GM23338 (cell line): ENCODE data around the gene CYB5A. TPM values are rescaled to one million over a fixed set of nuclear protein-coding genes. Genes with fewer than 3 reads are reported as not detected.

Source experiments
- ATAC-seq: fragments of 200-7000 bp; cut with Tn5 transposase; 3 replicates; pipeline ENCODE4 v1.9.1; 2020
- DNase-seq: peaks from one replicate; pipeline ENCODE4 v3.0.0-alpha.2; 2015; ENCODE audit warnings: low spot score
- H2AFZ ChIP-seq: fragments of 200-600 bp; sonication (generic); 2 replicates; pipeline ENCODE4 v1.8.0; 2016; ENCODE audit warnings: antibody characterized with exemption, mild to moderate bottlenecking, moderate library complexity
- H3F3A ChIP-seq: fragments of 200-600 bp; sonication (generic); replicated peaks from 2 replicates; pipeline ENCODE4 v1.8.0; 2017; ENCODE audit warnings: antibody characterized with exemption, mixed run types, low read depth
- H3K27ac ChIP-seq: fragments of 200-600 bp; sonication (generic); 2 replicates; pipeline ENCODE4 v1.6.1; 2016; ENCODE audit warnings: low read depth
- H3K27me3 ChIP-seq: fragments of 200-600 bp; sonication (generic); 2 replicates; pipeline ENCODE4 v1.8.0; 2016; ENCODE audit warnings: mild to moderate bottlenecking, mixed run types, moderate library complexity; ENCODE audit not compliant: insufficient read depth
- H3K36me3 ChIP-seq: fragments of 200-600 bp; sonication (generic); 2 replicates; pipeline ENCODE4 v1.8.0; 2016; ENCODE audit warnings: mild to moderate bottlenecking; ENCODE audit not compliant: insufficient read depth
- H3K4me1 ChIP-seq: fragments of 200-600 bp; sonication (generic); 2 replicates; pipeline ENCODE4 v1.8.0; 2016; ENCODE audit warnings: mild to moderate bottlenecking, moderate library complexity; ENCODE audit not compliant: insufficient read depth
- H3K4me2 ChIP-seq: fragments of 200-600 bp; sonication (generic); 2 replicates; pipeline ENCODE4 v1.7.1; 2017; ENCODE audit warnings: mixed run types
- H3K4me3 ChIP-seq: fragments of 200-600 bp; sonication (generic); 2 replicates; pipeline ENCODE4 v1.6.1; 2016; ENCODE audit warnings: mixed run types
- H3K79me2 ChIP-seq: fragments of 200-600 bp; sonication (generic); replicated peaks from 2 replicates; pipeline ENCODE4 v1.8.0; 2017; ENCODE audit warnings: mild to moderate bottlenecking; ENCODE audit not compliant: insufficient read depth
- H3K9me2 ChIP-seq: fragments of 200-600 bp; sonication (generic); 2 replicates; pipeline ENCODE4 v1.8.0; 2017; ENCODE audit not compliant: insufficient read depth
- H4K20me1 ChIP-seq: fragments of 200-600 bp; sonication (generic); replicated peaks from 2 replicates; pipeline ENCODE4 v1.8.0; 2017; ENCODE audit warnings: mild to moderate bottlenecking; ENCODE audit not compliant: insufficient read depth
- H3K27ac Mint-ChIP-seq: 2 replicates; pipeline ENCODE4 v1.8.0; 2020; ENCODE audit warnings: inconsistent platforms, mild to moderate bottlenecking, moderate library complexity, mixed read lengths
- H3K27me3 Mint-ChIP-seq: 3 replicates; pipeline ENCODE4 v1.8.0; 2022; ENCODE audit warnings: low read depth, mild to moderate bottlenecking, moderate library complexity, mixed read lengths, inconsistent platforms; ENCODE audit not compliant: insufficient read depth, poor library complexity
- H3K36me3 Mint-ChIP-seq: 3 replicates; pipeline ENCODE4 v1.8.0; 2021; ENCODE audit warnings: low read depth, mild to moderate bottlenecking, inconsistent platforms, moderate library complexity, mixed read lengths
- H3K4me1 Mint-ChIP-seq: 3 replicates; pipeline ENCODE4 v1.8.0; 2020; ENCODE audit warnings: mild to moderate bottlenecking, inconsistent platforms, mixed read lengths
- H3K4me3 Mint-ChIP-seq: 3 replicates; pipeline ENCODE4 v1.8.0; 2021; ENCODE audit warnings: moderate library complexity, mild to moderate bottlenecking, inconsistent platforms, mixed read lengths
- H3K9me3 Mint-ChIP-seq: 3 replicates; pipeline ENCODE4 v1.8.0; 2020; ENCODE audit warnings: moderate library complexity, mild to moderate bottlenecking, inconsistent platforms, mixed read lengths
- CREB1 ChIP-seq: fragments of 250-450 bp; sonication (Bioruptor Pico); IDR thresholded peaks from 2 replicates; pipeline ENCODE4 v1.5.0; 2020; ENCODE audit warnings: low read depth, mild to moderate bottlenecking, moderate library complexity
- CTCF ChIP-seq, 2 experiments: fragments of 200-600 bp in 1 of 2; sonication (generic) in 1 of 2; conservative IDR thresholded peaks; 2 replicates each; pipeline versions ENCODE4 v1.5.1 to v1.6.1; 2016 to 2017; ENCODE audit warnings: antibody characterized with exemption in 2 of 2, low read depth in 2 of 2, mild to moderate bottlenecking in 2 of 2, moderate library complexity in 1 of 2
- ETS1 ChIP-seq: IDR thresholded peaks from 2 replicates; pipeline ENCODE4 v1.6.1; 2016; ENCODE audit warnings: antibody characterized with exemption
- EZH2 ChIP-seq: fragments of 200-600 bp; sonication (generic); IDR thresholded peaks from one replicate; pipeline ENCODE4 v1.8.0; 2017; ENCODE audit warnings: antibody characterized with exemption, mild to moderate bottlenecking, low read depth; ENCODE audit not compliant: unreplicated experiment
- EZH2phosphoT487 ChIP-seq: fragments of 200-600 bp; sonication (generic); IDR thresholded peaks from one replicate; pipeline ENCODE4 v1.8.1; 2018; ENCODE audit warnings: antibody characterized with exemption; ENCODE audit not compliant: unreplicated experiment
- JUNB ChIP-seq: IDR thresholded peaks from one replicate; pipeline ENCODE4 v1.6.1; 2016; ENCODE audit warnings: antibody characterized with exemption; ENCODE audit not compliant: unreplicated experiment
- NANOG ChIP-seq: IDR thresholded peaks from 2 replicates; pipeline ENCODE4 v1.6.1; 2016; ENCODE audit warnings: antibody characterized with exemption, borderline replicate concordance
- POLR2AphosphoS5 ChIP-seq: IDR thresholded peaks from 2 replicates; pipeline ENCODE4 v1.6.1; 2016; ENCODE audit warnings: antibody characterized with exemption, low read depth
- REST ChIP-seq: IDR thresholded peaks from one replicate; pipeline ENCODE4 v1.6.1; 2018; ENCODE audit warnings: antibody characterized with exemption; ENCODE audit not compliant: unreplicated experiment
- STAT1 ChIP-seq: IDR thresholded peaks from one replicate; pipeline ENCODE4 v1.6.1; 2016; ENCODE audit warnings: antibody characterized with exemption; ENCODE audit not compliant: unreplicated experiment
- ZNF114 ChIP-seq: fragments of 250-450 bp; sonication (Bioruptor Pico); IDR thresholded peaks from 2 replicates; pipeline ENCODE4 v1.5.0; 2020; ENCODE audit warnings: mild to moderate bottlenecking, moderate library complexity
- ZNF331 ChIP-seq: fragments of 250-450 bp; sonication (Bioruptor Pico); IDR thresholded peaks from 2 replicates; pipeline ENCODE4 v1.5.0; 2020; ENCODE audit warnings: low read depth, mild to moderate bottlenecking, moderate library complexity
- ZNF462 ChIP-seq: fragments of 250-450 bp; sonication (Bioruptor Pico); IDR thresholded peaks from 2 replicates; pipeline ENCODE4 v1.5.0; 2020; ENCODE audit warnings: mild to moderate bottlenecking, moderate library complexity
- polyA plus RNA-seq: library from polyadenylated mRNA; unstranded; fragments of >200 nt; fragmentation: Nextera tagmentation; extraction: Ambion mirVana; gene quantifications from 2 replicates; pipeline ENCODE4 v1.2.1, GENCODE V29; 2016
- total RNA-seq: library from RNA; depleted of rRNA; stranded (reverse); fragments of >200 nt; shearing (Covaris generic); gene quantifications from 2 replicates; pipeline ENCODE4 v1.2.3, GENCODE V29; 2014

Gene CYB5A
- total and polyA plus RNA-seq, 2 experiments from 2014 or later, result 136 to 283 TPM

GRCh38 chr18:74303306-74303705 lies 11.5 kb upstream of the CYB5A start (continued):
- no peak for TF ChIP-seq ZNF462 (CRISPR knock-in tag)

- Histone ChIP-seq H3F3A (no peaks in the 10 kb centered on the region), H3K9me2 (no peaks in the 10 kb centered on the region), H3K4me2 (no peak overlapping the region), H3K79me2 (no peaks in the 10 kb centered on the region), H3K4me1 (no peaks in the 10 kb centered on the region), H4K20me1 (no peaks in the 10 kb centered on the region), H3K4me3 (no peak overlapping the region), H2AFZ (no peak overlapping the region), H3K27ac (no peak overlapping the region), H3K36me3 (0 out of 2 replicates have a peak, but pooled peaks cover 5% of the 10 kb centered on the region), H3K27me3 (no peaks in the 10 kb centered on the region)
- Mint-ChIP-seq H3K4me3 (no peak overlapping the region), H3K9me3 (peaks cover 13% of the 10 kb centered on the region; the same call in 2 of the 3 replicates), H3K4me1 (peaks cover 12% of the 10 kb centered on the region), H3K36me3 (peaks cover 14% of the 10 kb centered on the region; the same call in 2 of the 3 replicates), H3K27me3 (peaks cover 2% of the 10 kb centered on the region), H3K27ac (no peak overlapping the region)
- ATAC-seq (no peak), DNase-seq (no peak)
- TF ChIP-seq STAT1 (no peak), ZNF331 (no peak), NANOG (no peak), CTCF (conservative IDR thresholded peaks at IDR 0.05; ENCODE audit: low read depth in 2 of 2) (no peak), EZH2phosphoT487 (no peak), ETS1 (no peak), CREB1 (no peak), EZH2 (no peak), REST (no peak), JUNB (no peak), POLR2AphosphoS5 (no peak), ZNF114 (no peak)
Measured at GRCh38 chr18:74299746-74300145, 8.0 kb upstream of the CYB5A start.
